Neural cell (in vitro differentiated cells): ENCODE data around the gene REXO5. TPM values are rescaled to one million over a fixed set of nuclear protein-coding genes. Genes with fewer than 3 reads are reported as not detected.

Experiments used
- H2AFZ ChIP-seq: fragments of 200-600, 300-800 bp; sonication (generic), shearing (Covaris generic); 2 replicates; pipeline ENCODE4 v1.6.0; 2014; ENCODE audit warnings: low read depth, mild to moderate bottlenecking, antibody characterized with exemption, low read length, moderate library complexity
- H3F3A ChIP-seq: fragments of 200-600 bp; shearing (Covaris generic); 2 replicates; pipeline ENCODE4 v1.6.1; 2016; ENCODE audit warnings: mild to moderate bottlenecking, moderate library complexity, mixed read lengths, antibody characterized with exemption, low read length; ENCODE audit not compliant: insufficient read depth, poor library complexity, severe bottlenecking
- H3K27ac ChIP-seq: fragments of 200-600, 300-800 bp; sonication (generic), shearing (Covaris generic); 2 replicates; pipeline ENCODE4 v1.5.1; 2014; ENCODE audit warnings: mild to moderate bottlenecking, low read length, moderate library complexity
- H3K27me3 ChIP-seq: fragments of 300-800, 200-600 bp; sonication (generic), shearing (Covaris generic); 2 replicates; pipeline ENCODE4 v1.6.0; 2014; ENCODE audit warnings: mild to moderate bottlenecking, low read depth, low read length, moderate library complexity; ENCODE audit not compliant: insufficient read depth
- H3K36me3 ChIP-seq: fragments of 300-800, 200-600 bp; sonication (generic), shearing (Covaris generic); 2 replicates; pipeline ENCODE4 v1.5.1; 2014; ENCODE audit warnings: mild to moderate bottlenecking, antibody characterized with exemption, low read length, moderate library complexity; ENCODE audit not compliant: insufficient read depth
- H3K4me2 ChIP-seq: fragments of 300-800, 200-600 bp; sonication (generic), shearing (Covaris generic); 2 replicates; pipeline ENCODE4 v1.6.0; 2014; ENCODE audit warnings: mild to moderate bottlenecking, low read length
- H3K4me3 ChIP-seq: fragments of 300-800, 200-600 bp; sonication (generic), shearing (Covaris generic); 2 replicates; pipeline ENCODE4 v1.5.1; 2014; ENCODE audit warnings: mild to moderate bottlenecking, low read length, moderate library complexity
- H3K79me2 ChIP-seq: fragments of 200-600 bp; shearing (Covaris generic); replicated peaks from 2 replicates; pipeline ENCODE4 v1.6.0; 2014; ENCODE audit warnings: mild to moderate bottlenecking, low read length, moderate library complexity; ENCODE audit not compliant: insufficient read depth
- H3K9ac ChIP-seq: fragments of 300-800, 200-600 bp; sonication (generic), shearing (Covaris generic); 2 replicates; pipeline ENCODE4 v1.6.1; 2016; ENCODE audit warnings: mild to moderate bottlenecking, low read length, mixed read lengths
- H3K9me2 ChIP-seq: fragments of 200-600 bp; shearing (Covaris generic); 2 replicates; pipeline ENCODE4 v1.6.1; 2016; ENCODE audit warnings: mild to moderate bottlenecking, low read length, mixed read lengths; ENCODE audit not compliant: insufficient read depth
- H3K9me3 ChIP-seq: fragments of 200-600, 300-800 bp; sonication (generic), shearing (Covaris generic); 2 replicates; pipeline ENCODE4 v1.6.1; 2016; ENCODE audit warnings: mild to moderate bottlenecking, mixed run types, low read length, moderate library complexity, mixed read lengths
- H4K20me1 ChIP-seq: fragments of 200-600 bp; shearing (Covaris generic); 2 replicates; pipeline ENCODE4 v1.6.1; 2016; ENCODE audit warnings: mild to moderate bottlenecking, mixed run types; ENCODE audit not compliant: insufficient read depth
- CTCF ChIP-seq: fragments of 450-650 bp; IDR thresholded peaks from 2 replicates; pipeline ENCODE4 v1.5.1; 2014; ENCODE audit warnings: antibody characterized with exemption, mild to moderate bottlenecking, moderate library complexity; ENCODE audit not compliant: poor library complexity, severe bottlenecking
- EP300 ChIP-seq: fragments of 450-650 bp; conservative IDR thresholded peaks from 2 replicates; pipeline ENCODE4 v1.6.1; 2014; ENCODE audit warnings: antibody characterized with exemption, mild to moderate bottlenecking, moderate library complexity; ENCODE audit not compliant: poor library complexity, severe bottlenecking
- EZH2 ChIP-seq: fragments of 200-600, 300-800 bp; shearing (Covaris generic), sonication (generic); IDR thresholded peaks from 2 replicates; pipeline ENCODE4 v1.6.1; 2014; ENCODE audit warnings: antibody characterized with exemption, low read length, borderline replicate concordance, mild to moderate bottlenecking; ENCODE audit not compliant: insufficient read depth, poor library complexity, severe bottlenecking
- MXI1 ChIP-seq: fragments of 450-650 bp; conservative IDR thresholded peaks from 2 replicates; pipeline ENCODE4 v1.6.1; 2014; ENCODE audit warnings: antibody characterized with exemption, mild to moderate bottlenecking; ENCODE audit not compliant: poor library complexity, severe bottlenecking
- POLR2AphosphoS5 ChIP-seq: IDR thresholded peaks from 2 replicates; pipeline ENCODE4 v1.6.1; 2012
- RAD21 ChIP-seq: fragments of 450-650 bp; conservative IDR thresholded peaks from 2 replicates; pipeline ENCODE4 v1.6.1; 2014; ENCODE audit warnings: antibody characterized with exemption, mild to moderate bottlenecking, moderate library complexity
- SMC3 ChIP-seq: fragments of 450-650 bp; conservative IDR thresholded peaks from 2 replicates; pipeline ENCODE4 v1.6.1; 2014; ENCODE audit warnings: antibody characterized with exemption, mild to moderate bottlenecking, moderate library complexity; ENCODE audit not compliant: poor library complexity
- TAF1 ChIP-seq: IDR thresholded peaks from 2 replicates; pipeline ENCODE4 v1.6.1; 2012; ENCODE audit warnings: low read depth
- polyA plus RNA-seq: library from polyadenylated mRNA; depleted of rRNA; stranded (reverse); fragments of >200 nt; gene quantifications from 2 replicates; pipeline ENCODE4 v1.2.3, GENCODE V29; 2014
- TF ChIP-seq, protein P1 (sequence below): IDR thresholded peaks from 2 replicates; pipeline ENCODE4 v1.6.1; 2012; ENCODE audit warnings: borderline replicate concordance

Gene REXO5
- polyA plus RNA-seq, 1 donor from 2014 or later: 11.2 TPM

- no peaks in the 10 kb centered on the region for H3K36me3 ChIP-seq
- H3K9me2 ChIP-seq: no peaks in the 10 kb centered on the region
- no peaks in the 10 kb centered on the region for H4K20me1 ChIP-seq
- TF ChIP-seq EZH2 (no peak), RAD21 (no peak), POLR2AphosphoS5 (no peak), CTCF (no peak), TAF1 (no peak), SMC3 (no peak), MXI1 (no peak), EP300 (no peak)
- TF ChIP-seq, protein P1, sequence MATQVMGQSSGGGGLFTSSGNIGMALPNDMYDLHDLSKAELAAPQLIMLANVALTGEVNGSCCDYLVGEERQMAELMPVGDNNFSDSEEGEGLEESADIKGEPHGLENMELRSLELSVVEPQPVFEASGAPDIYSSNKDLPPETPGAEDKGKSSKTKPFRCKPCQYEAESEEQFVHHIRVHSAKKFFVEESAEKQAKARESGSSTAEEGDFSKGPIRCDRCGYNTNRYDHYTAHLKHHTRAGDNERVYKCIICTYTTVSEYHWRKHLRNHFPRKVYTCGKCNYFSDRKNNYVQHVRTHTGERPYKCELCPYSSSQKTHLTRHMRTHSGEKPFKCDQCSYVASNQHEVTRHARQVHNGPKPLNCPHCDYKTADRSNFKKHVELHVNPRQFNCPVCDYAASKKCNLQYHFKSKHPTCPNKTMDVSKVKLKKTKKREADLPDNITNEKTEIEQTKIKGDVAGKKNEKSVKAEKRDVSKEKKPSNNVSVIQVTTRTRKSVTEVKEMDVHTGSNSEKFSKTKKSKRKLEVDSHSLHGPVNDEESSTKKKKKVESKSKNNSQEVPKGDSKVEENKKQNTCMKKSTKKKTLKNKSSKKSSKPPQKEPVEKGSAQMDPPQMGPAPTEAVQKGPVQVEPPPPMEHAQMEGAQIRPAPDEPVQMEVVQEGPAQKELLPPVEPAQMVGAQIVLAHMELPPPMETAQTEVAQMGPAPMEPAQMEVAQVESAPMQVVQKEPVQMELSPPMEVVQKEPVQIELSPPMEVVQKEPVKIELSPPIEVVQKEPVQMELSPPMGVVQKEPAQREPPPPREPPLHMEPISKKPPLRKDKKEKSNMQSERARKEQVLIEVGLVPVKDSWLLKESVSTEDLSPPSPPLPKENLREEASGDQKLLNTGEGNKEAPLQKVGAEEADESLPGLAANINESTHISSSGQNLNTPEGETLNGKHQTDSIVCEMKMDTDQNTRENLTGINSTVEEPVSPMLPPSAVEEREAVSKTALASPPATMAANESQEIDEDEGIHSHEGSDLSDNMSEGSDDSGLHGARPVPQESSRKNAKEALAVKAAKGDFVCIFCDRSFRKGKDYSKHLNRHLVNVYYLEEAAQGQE: no peak
- H2AFZ ChIP-seq: no peak overlapping the region
- no peak overlapping the region for H3K4me3 ChIP-seq
- no peaks in the 10 kb centered on the region for H3K9me3 ChIP-seq
- H3K79me2 ChIP-seq: peaks cover 7% of the 10 kb centered on the region
- H3K27me3 ChIP-seq: no peaks in the 10 kb centered on the region
- H3K4me2 ChIP-seq: no peak overlapping the region
- no peaks in the 10 kb centered on the region for H3F3A ChIP-seq
- no peak overlapping the region for H3K27ac ChIP-seq
- H3K9ac ChIP-seq: no peak overlapping the region
Measured at GRCh38 chr16:20879175-20880040, 73.1 kb downstream of the REXO5 start.

DNA sequence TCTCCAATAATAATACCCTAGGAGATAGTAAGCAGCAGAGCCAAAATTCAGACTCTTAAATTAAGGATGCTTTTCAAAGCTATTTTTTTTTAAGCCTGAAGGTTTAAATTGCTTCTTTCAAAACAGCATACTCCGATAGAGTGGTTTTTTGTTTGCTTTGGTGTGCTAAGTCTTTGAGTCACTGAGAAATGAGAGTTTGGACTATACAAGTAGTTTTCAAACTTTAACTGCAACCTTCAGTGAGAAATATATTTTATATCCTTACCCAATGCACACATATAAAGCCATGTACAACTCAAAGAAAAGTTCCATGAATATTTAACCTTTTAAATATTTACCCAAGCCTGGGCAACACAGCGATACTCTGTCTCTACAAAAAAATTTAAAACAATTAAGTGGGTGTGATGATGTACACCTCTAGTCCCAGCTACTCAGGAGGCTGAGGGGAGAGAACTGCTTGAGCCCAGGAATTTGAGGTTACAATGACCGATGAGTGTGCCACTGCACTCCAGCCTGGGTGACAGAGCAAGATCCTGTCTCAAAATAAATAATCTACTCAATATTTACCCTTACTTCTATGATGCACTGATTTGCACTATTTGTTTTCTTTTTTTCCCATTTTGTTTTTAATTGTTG, 74.7 kb downstream of the REXO5 start:
- no peaks in the 10 kb centered on the region for H3F3A ChIP-seq
- H3K27me3 ChIP-seq: no peaks in the 10 kb centered on the region
- no peak overlapping the region for H3K27ac ChIP-seq
- no peak overlapping the region for H3K4me2 ChIP-seq
- no peak overlapping the region for H2AFZ ChIP-seq
- peaks cover 7% of the 10 kb centered on the region for H3K79me2 ChIP-seq
- no peaks in the 10 kb centered on the region for H3K36me3 ChIP-seq
- H4K20me1 ChIP-seq: no peaks in the 10 kb centered on the region
- no peak for TF ChIP-seq CTCF
- no peak for TF ChIP-seq TAF1
- TF ChIP-seq MXI1: no peak
- TF ChIP-seq, protein P1: no peak
- no peak for TF ChIP-seq RAD21
- no peak for TF ChIP-seq EP300
- TF ChIP-seq POLR2AphosphoS5: no peak
- TF ChIP-seq SMC3: no peak
- no peaks in the 10 kb centered on the region for H3K9me2 ChIP-seq
- H3K9me3 ChIP-seq: no peaks in the 10 kb centered on the region
- H3K4me3 ChIP-seq: no peak overlapping the region
- H3K9ac ChIP-seq: no peak overlapping the region
